H9 (cell line): ENCODE data around the gene HEATR5B. TPM values are rescaled to one million over a fixed set of nuclear protein-coding genes. Genes with fewer than 3 reads are reported as not detected.

Experiments
- DNase-seq: peaks from one replicate; pipeline ENCODE4 v3.0.0-alpha.2; 2017
- H2AFZ ChIP-seq: one replicate; pipeline ENCODE4 v1.6.1; 2013; ENCODE audit warnings: mild to moderate bottlenecking, low read length, control low read depth, moderate library complexity
- H2AK5ac ChIP-seq: 2 replicates; pipeline ENCODE4 v1.6.1; 2013; ENCODE audit warnings: low read length, control low read depth, mixed read lengths; ENCODE audit not compliant: insufficient read length
- H2BK120ac ChIP-seq: one replicate; pipeline ENCODE4 v1.6.1; 2013; ENCODE audit warnings: low read depth, mild to moderate bottlenecking, low read length, control low read depth, inconsistent platforms; ENCODE audit not compliant: poor library complexity, severe bottlenecking
- H2BK12ac ChIP-seq: 2 replicates; pipeline ENCODE4 v1.6.1; 2013; ENCODE audit warnings: low read length, control low read depth, mixed read lengths, low read depth; ENCODE audit not compliant: insufficient read length
- H2BK15ac ChIP-seq: 2 replicates; pipeline ENCODE4 v1.6.1; 2013; ENCODE audit warnings: low read depth, low read length, control low read depth
- H2BK20ac ChIP-seq: one replicate; pipeline ENCODE4 v1.6.1; 2013; ENCODE audit warnings: low read depth, mild to moderate bottlenecking, low read length, control low read depth, inconsistent platforms; ENCODE audit not compliant: poor library complexity, severe bottlenecking
- H2BK5ac ChIP-seq: 2 replicates; pipeline ENCODE4 v1.6.1; 2013; ENCODE audit warnings: low read length, control low read depth, mixed read lengths; ENCODE audit not compliant: insufficient read length
- H3K14ac ChIP-seq: 2 replicates; pipeline ENCODE4 v1.6.1; 2013; ENCODE audit warnings: low read length, control low read depth; ENCODE audit not compliant: insufficient read depth
- H3K18ac ChIP-seq: 2 replicates; pipeline ENCODE4 v1.6.1; 2013; ENCODE audit warnings: low read depth, mild to moderate bottlenecking, mixed read lengths, low read length, control low read depth; ENCODE audit not compliant: insufficient read length
- H3K23ac ChIP-seq: 2 replicates; pipeline ENCODE4 v1.6.1; 2013; ENCODE audit warnings: low read length, control low read depth, mixed read lengths, low read depth; ENCODE audit not compliant: insufficient read length
- H3K23me2 ChIP-seq: 2 replicates; pipeline ENCODE4 v1.6.1; 2013; ENCODE audit warnings: low read depth, mild to moderate bottlenecking, mixed read lengths, low read length, control low read depth; ENCODE audit not compliant: insufficient read length, poor library complexity, severe bottlenecking
- H3K27ac ChIP-seq: 2 replicates; pipeline ENCODE4 v1.5.1; 2013; ENCODE audit warnings: low read length, control low read depth, mixed read lengths, low read depth; ENCODE audit not compliant: insufficient read length
- H3K27me3 ChIP-seq: 2 replicates; pipeline ENCODE4 v1.6.1; 2013; ENCODE audit warnings: low read length, control low read depth, inconsistent platforms; ENCODE audit not compliant: insufficient read depth
- H3K4ac ChIP-seq: 2 replicates; pipeline ENCODE4 v1.6.1; 2013; ENCODE audit warnings: low read depth, mild to moderate bottlenecking, control low read depth, inconsistent platforms, low read length, moderate library complexity
- H3K4me1 ChIP-seq: 2 replicates; pipeline ENCODE4 v1.6.1; 2013; ENCODE audit warnings: low read length, control low read depth, inconsistent platforms; ENCODE audit not compliant: insufficient read depth
- H3K4me2 ChIP-seq: 2 replicates; pipeline ENCODE4 v1.6.1; 2013; ENCODE audit warnings: low read length, control low read depth, mixed read lengths; ENCODE audit not compliant: insufficient read length, insufficient read depth
- H3K56ac ChIP-seq: 2 replicates; pipeline ENCODE4 v1.6.1; 2013; ENCODE audit warnings: low read depth, mild to moderate bottlenecking, mixed read lengths, low read length, control low read depth; ENCODE audit not compliant: insufficient read length
- H3K79me1 ChIP-seq: 2 replicates; pipeline ENCODE4 v1.6.1; 2013; ENCODE audit warnings: low read depth, mild to moderate bottlenecking, moderate library complexity, low read length, control low read depth, inconsistent platforms; ENCODE audit not compliant: insufficient read depth, poor library complexity, severe bottlenecking
- H3K79me2 ChIP-seq: 2 replicates; pipeline ENCODE4 v1.6.1; 2013; ENCODE audit warnings: low read length, control low read depth, inconsistent platforms; ENCODE audit not compliant: insufficient read depth
- H3K9ac ChIP-seq: 2 replicates; pipeline ENCODE4 v1.6.1; 2013; ENCODE audit warnings: low read length, control low read depth, mixed read lengths; ENCODE audit not compliant: insufficient read length; ENCODE audit errors: extremely low read depth
- H3K9me3 ChIP-seq: one replicate; pipeline ENCODE4 v1.6.1; 2013; ENCODE audit warnings: low read depth, low read length, inconsistent platforms; ENCODE audit not compliant: control insufficient read depth
- H3T11ph ChIP-seq: one replicate; pipeline ENCODE4 v1.6.1; 2013; ENCODE audit warnings: mild to moderate bottlenecking, low read length, control low read depth, inconsistent platforms
- H4K20me1 ChIP-seq: one replicate; pipeline ENCODE4 v1.6.1; 2013; ENCODE audit not compliant: control insufficient read depth, insufficient read length, insufficient read depth
- H4K5ac ChIP-seq: 2 replicates; pipeline ENCODE4 v1.6.1; 2013; ENCODE audit warnings: low read depth, mild to moderate bottlenecking, mixed read lengths, low read length, control low read depth; ENCODE audit not compliant: insufficient read length
- H4K8ac ChIP-seq: replicated peaks from 2 replicates; pipeline ENCODE4 v1.6.1; 2013; ENCODE audit warnings: low read length, control low read depth, mixed read lengths, low read depth; ENCODE audit not compliant: insufficient read length
- H4K91ac ChIP-seq: 2 replicates; pipeline ENCODE4 v1.6.1; 2013; ENCODE audit warnings: low read depth, mild to moderate bottlenecking, moderate library complexity, mixed read lengths, low read length, control low read depth; ENCODE audit not compliant: insufficient read length
- H3K27ac Mint-ChIP-seq, 3 experiments: 2 replicates in 2 of 3; 3 replicates in 1 of 3; pipeline ENCODE4 v1.8.0; 2020 to 2021; ENCODE audit warnings: mixed read lengths in 3 of 3, mild to moderate bottlenecking in 1 of 3, moderate library complexity in 1 of 3
- H3K27me3 Mint-ChIP-seq: 2 replicates; pipeline ENCODE4 v1.8.0; 2021; ENCODE audit warnings: low read depth, mild to moderate bottlenecking, moderate library complexity, mixed read lengths
- H3K36me3 Mint-ChIP-seq, 3 experiments: 2 replicates in 2 of 3; 3 replicates in 1 of 3; pipeline ENCODE4 v1.8.0; 2020 to 2021; ENCODE audit warnings: low read depth in 3 of 3, mixed read lengths in 3 of 3; ENCODE audit not compliant: insufficient read depth in 1 of 3
- H3K4me1 Mint-ChIP-seq, 2 experiments: 2 replicates each; pipeline ENCODE4 v1.8.0; 2020; ENCODE audit warnings: mixed read lengths in 2 of 2
- H3K4me3 Mint-ChIP-seq, 2 experiments: 2 replicates in 1 of 2; 3 replicates in 1 of 2; pipeline ENCODE4 v1.8.0; 2020 to 2021; ENCODE audit warnings: mild to moderate bottlenecking in 2 of 2, mixed read lengths in 2 of 2, moderate library complexity in 1 of 2
- H3K9me3 Mint-ChIP-seq, 2 experiments: 2 replicates in 1 of 2; 3 replicates in 1 of 2; pipeline ENCODE4 v1.8.0; 2020; ENCODE audit warnings: mild to moderate bottlenecking in 2 of 2, mixed read lengths in 2 of 2, moderate library complexity in 1 of 2
- WGBS: extraction: QIAGEN DNeasy Blood & Tissue Kit; methylation state at CpG from one replicate; pipeline ENCODE4 v1.1.7; 2013; ENCODE audit warnings: missing lambda C conversion rate, low lambda C conversion rate, mixed read lengths; ENCODE audit not compliant: insufficient read length; ENCODE audit errors: extremely low coverage; 5-methylcytosine and 5-hydroxymethylcytosine counted together
- total RNA-seq: library from RNA; stranded (reverse); gene quantifications from 2 replicates; pipeline ENCODE4 v1.2.1, GENCODE V29; 2021
- TF ChIP-seq, protein P1 (sequence below): fragments of 200-600 bp; sonication (generic); conservative IDR thresholded peaks from 3 replicates; pipeline ENCODE4 v1.8.0; 2021; ENCODE audit warnings: antibody characterized with exemption, mild to moderate bottlenecking

Gene HEATR5B
- total RNA-seq, 1 experiment from 2014 or later: 14.0 TPM

GRCh38 chr2:37132914-37133313 lies 48.7 kb upstream of the HEATR5B start:
- Mint-ChIP-seq H3K27ac (no peak overlapping the region), H3K27me3 (no peaks in the 10 kb centered on the region), H3K4me1 (no peaks in the 10 kb centered on the region), H3K9me3 (no peaks in the 10 kb centered on the region; a peak in 2 of 5 replicates), H3K4me3 (no peak overlapping the region), H3K36me3 (peaks cover 30 to 54% (median 51%) of the 10 kb centered on the region in 3 experiments)
- no peaks in the 10 kb centered on the region for H3K79me2 ChIP-seq
- no peak overlapping the region for H3K9ac ChIP-seq
- no peak overlapping the region for H4K8ac ChIP-seq
- H4K20me1 ChIP-seq: no peaks in the 10 kb centered on the region
- no peaks in the 10 kb centered on the region for H3K27me3 ChIP-seq
- no peaks in the 10 kb centered on the region for H3K23me2 ChIP-seq
- no peaks in the 10 kb centered on the region for H3K79me1 ChIP-seq
- no peak overlapping the region for H2BK15ac ChIP-seq
- WGBS: no CpG with 5 or more reads among the region's 6 CpGs
- no peak overlapping the region for H3K18ac ChIP-seq
- no peak overlapping the region for H2AK5ac ChIP-seq
- no peak overlapping the region for H2BK5ac ChIP-seq
- H4K91ac ChIP-seq: no peak overlapping the region
- H4K5ac ChIP-seq: no peak overlapping the region
- H3T11ph ChIP-seq: no peak overlapping the region
- TF ChIP-seq, protein P1, sequence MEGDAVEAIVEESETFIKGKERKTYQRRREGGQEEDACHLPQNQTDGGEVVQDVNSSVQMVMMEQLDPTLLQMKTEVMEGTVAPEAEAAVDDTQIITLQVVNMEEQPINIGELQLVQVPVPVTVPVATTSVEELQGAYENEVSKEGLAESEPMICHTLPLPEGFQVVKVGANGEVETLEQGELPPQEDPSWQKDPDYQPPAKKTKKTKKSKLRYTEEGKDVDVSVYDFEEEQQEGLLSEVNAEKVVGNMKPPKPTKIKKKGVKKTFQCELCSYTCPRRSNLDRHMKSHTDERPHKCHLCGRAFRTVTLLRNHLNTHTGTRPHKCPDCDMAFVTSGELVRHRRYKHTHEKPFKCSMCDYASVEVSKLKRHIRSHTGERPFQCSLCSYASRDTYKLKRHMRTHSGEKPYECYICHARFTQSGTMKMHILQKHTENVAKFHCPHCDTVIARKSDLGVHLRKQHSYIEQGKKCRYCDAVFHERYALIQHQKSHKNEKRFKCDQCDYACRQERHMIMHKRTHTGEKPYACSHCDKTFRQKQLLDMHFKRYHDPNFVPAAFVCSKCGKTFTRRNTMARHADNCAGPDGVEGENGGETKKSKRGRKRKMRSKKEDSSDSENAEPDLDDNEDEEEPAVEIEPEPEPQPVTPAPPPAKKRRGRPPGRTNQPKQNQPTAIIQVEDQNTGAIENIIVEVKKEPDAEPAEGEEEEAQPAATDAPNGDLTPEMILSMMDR: no peak
- no peak overlapping the region for H3K27ac ChIP-seq
- H3K4ac ChIP-seq: no peak overlapping the region
- no peak overlapping the region for H3K23ac ChIP-seq
- no peak overlapping the region for H2BK12ac ChIP-seq
- H2BK120ac ChIP-seq: no peak overlapping the region
- H2BK20ac ChIP-seq: no peak overlapping the region
- no peak overlapping the region for H3K14ac ChIP-seq
- H3K4me2 ChIP-seq: no peak overlapping the region
- H3K56ac ChIP-seq: no peak overlapping the region
- H3K9me3 ChIP-seq: no peaks in the 10 kb centered on the region
- no peaks in the 10 kb centered on the region for H3K4me1 ChIP-seq
- no peak overlapping the region for H2AFZ ChIP-seq
- no peak for DNase-seq
